Measurements from ENCODE around the gene LTBP2. TPM values are rescaled to one million over a fixed set of nuclear protein-coding genes. Genes with fewer than 3 reads are reported as not detected.

LTBP2 gene
- total RNA-seq, 1 donor from 2014 or later: 12.0 TPM

DNA sequence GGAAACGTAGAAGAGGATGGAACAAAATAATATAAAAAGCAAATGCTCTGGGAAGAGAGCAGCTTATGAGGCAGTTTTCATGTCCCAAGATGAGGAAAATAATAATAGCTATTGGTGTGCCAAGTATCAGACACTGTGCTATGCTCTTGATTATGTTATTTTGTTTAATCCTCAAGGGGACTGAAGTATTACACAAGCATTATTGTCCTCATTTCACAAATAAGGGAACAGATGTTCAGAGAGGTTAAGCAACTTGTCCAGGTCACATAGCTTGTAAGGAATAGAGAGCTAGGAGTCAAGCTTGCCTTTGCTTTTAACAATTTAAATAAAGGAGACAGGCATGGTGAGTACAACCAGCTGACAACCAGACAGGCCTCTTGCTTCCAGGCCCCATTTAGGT is 26.9 kb upstream of the LTBP2 start:
- Histone ChIP-seq H3K4me1 (ENCODE audit: control insufficient read depth in 3 of 3, insufficient read depth in 3 of 3, low read length in 3 of 3) (peaks cover 19 to 26% (median 21%) of the 10 kb centered on the region in 3 donors), H3K27me3 (ENCODE audit: control insufficient read depth in 3 of 3, insufficient read depth in 3 of 3, low read length in 3 of 3) (no peaks in the 10 kb centered on the region), H3K9ac (ENCODE audit: low read depth in 1 of 3, low read length in 3 of 3) (no peak overlapping the region), H3K4me3 (ENCODE audit: low read length in 3 of 3) (no peak overlapping the region), H3K36me3 (ENCODE audit: control insufficient read depth in 3 of 3, insufficient read depth in 3 of 3, low read length in 3 of 3) (no peaks in the 10 kb centered on the region), H3K27ac (ENCODE audit: low read depth, low read length) (no peak overlapping the region), H3K9me3 (ENCODE audit: control insufficient read depth in 3 of 3, low read length in 3 of 3) (no peaks in the 10 kb centered on the region)

DNA sequence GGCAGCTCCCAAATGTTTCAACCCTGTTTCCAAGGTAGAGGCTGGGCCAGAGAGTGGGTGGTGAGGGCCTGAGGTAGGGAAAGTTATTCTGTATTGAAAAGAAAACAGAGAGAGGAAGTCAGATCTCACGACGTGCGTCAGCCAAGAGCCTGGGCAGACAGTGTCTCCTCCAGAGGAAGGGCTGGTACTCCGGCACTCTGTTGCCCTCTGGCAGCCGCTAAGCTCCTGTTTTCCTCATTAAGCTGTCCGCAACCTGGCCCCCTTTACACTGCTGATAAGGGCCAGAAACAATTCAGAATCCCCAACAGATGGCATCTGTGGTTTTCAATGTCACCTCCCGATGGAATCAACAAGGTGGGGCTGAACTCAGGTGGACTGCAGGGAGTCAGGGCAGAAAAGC is 26.0 kb upstream of the LTBP2 start:
- Histone ChIP-seq H3K36me3 (ENCODE audit: control insufficient read depth in 3 of 3, insufficient read depth in 3 of 3, low read length in 3 of 3) (no peaks in the 10 kb centered on the region), H3K27ac (ENCODE audit: low read depth, low read length) (no peak overlapping the region), H3K4me1 (ENCODE audit: control insufficient read depth in 3 of 3, insufficient read depth in 3 of 3, low read length in 3 of 3) (peaks cover 19 to 26% (median 21%) of the 10 kb centered on the region in 3 donors), H3K4me3 (ENCODE audit: low read length in 3 of 3) (no peak overlapping the region), H3K9ac (ENCODE audit: low read depth in 1 of 3, low read length in 3 of 3) (no peak overlapping the region), H3K27me3 (ENCODE audit: control insufficient read depth in 3 of 3, insufficient read depth in 3 of 3, low read length in 3 of 3) (no peaks in the 10 kb centered on the region), H3K9me3 (ENCODE audit: control insufficient read depth in 3 of 3, low read length in 3 of 3) (no peaks in the 10 kb centered on the region)

DNA sequence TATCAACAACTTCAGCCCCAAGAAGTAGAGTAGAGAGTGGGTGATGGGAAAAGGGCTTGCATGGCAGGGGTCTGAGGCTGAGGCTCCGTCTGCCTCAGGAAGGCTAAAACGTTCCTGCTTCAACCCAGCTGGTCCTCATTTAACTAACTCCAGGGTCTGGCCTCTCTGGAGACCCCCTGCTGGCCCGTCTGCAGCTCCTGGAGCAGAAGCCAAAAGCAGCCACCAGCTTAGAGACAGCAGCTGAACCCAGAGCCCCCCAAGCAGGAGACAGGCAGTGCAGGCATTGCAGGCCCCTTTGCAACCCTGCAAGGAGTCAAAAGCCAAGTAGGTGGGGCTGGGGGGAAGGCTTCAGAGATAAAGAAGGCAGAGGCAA is 25.1 kb upstream of the LTBP2 start:
- no peak overlapping the region for H3K27ac ChIP-seq (ENCODE audit: low read depth, low read length)
- H3K9ac ChIP-seq (ENCODE audit: low read depth in 1 of 3, low read length in 3 of 3): no peak overlapping the region
- H3K4me3 ChIP-seq (ENCODE audit: low read length in 3 of 3): no peak overlapping the region
- no peaks in the 10 kb centered on the region for H3K9me3 ChIP-seq (ENCODE audit: control insufficient read depth in 3 of 3, low read length in 3 of 3)
- no peaks in the 10 kb centered on the region for H3K36me3 ChIP-seq (ENCODE audit: control insufficient read depth in 3 of 3, insufficient read depth in 3 of 3, low read length in 3 of 3)
- no peaks in the 10 kb centered on the region for H3K27me3 ChIP-seq (ENCODE audit: control insufficient read depth in 3 of 3, insufficient read depth in 3 of 3, low read length in 3 of 3)
- H3K4me1 ChIP-seq (ENCODE audit: control insufficient read depth in 3 of 3, insufficient read depth in 3 of 3, low read length in 3 of 3): peaks cover 15 to 25% (median 17%) of the 10 kb centered on the region in 3 donors

DNA sequence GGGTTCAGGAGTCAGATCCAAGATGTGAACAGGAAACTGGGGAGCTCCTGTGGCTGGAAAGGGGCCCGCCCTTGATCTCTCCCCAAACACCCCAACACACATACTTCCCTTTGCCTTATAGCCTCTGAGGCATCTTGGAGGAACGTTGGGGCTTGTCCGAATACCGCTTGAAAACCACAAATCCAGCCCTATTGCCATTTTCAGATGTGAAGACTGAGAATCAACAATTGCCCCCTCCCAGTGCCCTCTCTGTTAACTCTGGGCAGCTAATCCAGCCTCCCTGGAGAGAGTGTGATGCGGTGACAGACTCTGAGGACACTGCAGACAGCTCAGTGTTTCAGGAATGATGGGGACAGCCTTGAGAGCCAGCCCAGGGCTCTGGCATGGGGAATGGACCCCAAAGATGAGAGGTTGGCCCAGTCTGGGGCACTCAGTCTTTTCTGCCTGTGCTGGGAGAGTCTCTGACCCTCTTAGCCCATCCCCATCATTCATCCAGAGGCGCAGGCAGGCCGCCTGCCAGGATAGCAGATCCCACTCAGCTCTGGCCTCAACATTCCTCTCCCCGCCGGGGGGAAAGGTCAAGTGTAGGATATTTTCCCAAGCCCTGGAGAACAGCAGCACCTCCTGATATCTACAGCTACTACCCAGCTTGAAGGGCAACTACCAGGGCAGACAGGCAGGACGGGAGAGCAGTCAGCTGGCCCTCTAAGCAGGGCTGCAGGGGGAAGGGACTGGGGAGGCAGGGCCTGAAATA is 24.6 kb upstream of the LTBP2 start:
- H3K4me1 ChIP-seq (ENCODE audit: control insufficient read depth in 3 of 3, insufficient read depth in 3 of 3, low read length in 3 of 3): peaks cover 10 to 19% (median 12%) of the 10 kb centered on the region in 3 donors
- no peaks in the 10 kb centered on the region for H3K9me3 ChIP-seq (ENCODE audit: control insufficient read depth in 3 of 3, low read length in 3 of 3)
- no peak overlapping the region for H3K9ac ChIP-seq (ENCODE audit: low read depth in 1 of 3, low read length in 3 of 3)
- H3K4me3 ChIP-seq (ENCODE audit: low read length in 3 of 3): no peak overlapping the region
- no peaks in the 10 kb centered on the region for H3K36me3 ChIP-seq (ENCODE audit: control insufficient read depth in 3 of 3, insufficient read depth in 3 of 3, low read length in 3 of 3)
- no peaks in the 10 kb centered on the region for H3K27me3 ChIP-seq (ENCODE audit: control insufficient read depth in 3 of 3, insufficient read depth in 3 of 3, low read length in 3 of 3)
- no peak overlapping the region for H3K27ac ChIP-seq (ENCODE audit: low read depth, low read length)

DNA sequence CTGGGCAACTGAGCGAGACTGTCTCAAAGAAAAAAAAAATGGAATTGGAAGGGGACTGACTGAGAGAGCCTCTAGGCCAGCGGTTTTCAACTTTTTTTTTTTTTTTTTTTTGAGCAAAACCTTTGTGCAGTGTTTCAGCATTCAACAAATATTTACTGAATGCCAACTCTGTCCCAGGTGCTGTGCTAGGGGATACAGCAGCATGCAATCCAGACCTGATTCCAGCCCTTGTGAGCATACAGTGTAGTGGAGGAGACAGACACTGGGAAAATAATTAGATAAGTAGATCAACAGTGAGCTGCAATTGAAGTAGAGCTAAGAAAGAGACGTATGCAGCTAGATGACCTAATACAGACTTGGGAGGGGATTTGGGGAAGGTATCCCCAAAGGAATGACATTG is 23.8 kb upstream of the LTBP2 start:
- Histone ChIP-seq H3K27ac (ENCODE audit: low read depth, low read length) (no peak overlapping the region), H3K4me3 (ENCODE audit: low read length in 3 of 3) (no peak overlapping the region), H3K9me3 (ENCODE audit: control insufficient read depth in 3 of 3, low read length in 3 of 3) (no peaks in the 10 kb centered on the region), H3K27me3 (ENCODE audit: control insufficient read depth in 3 of 3, insufficient read depth in 3 of 3, low read length in 3 of 3) (no peaks in the 10 kb centered on the region), H3K9ac (ENCODE audit: low read depth in 1 of 3, low read length in 3 of 3) (no peak overlapping the region), H3K4me1 (ENCODE audit: control insufficient read depth in 3 of 3, insufficient read depth in 3 of 3, low read length in 3 of 3) (peaks cover 8 to 19% (median 12%) of the 10 kb centered on the region in 3 donors), H3K36me3 (ENCODE audit: control insufficient read depth in 3 of 3, insufficient read depth in 3 of 3, low read length in 3 of 3) (no peaks in the 10 kb centered on the region)

DNA sequence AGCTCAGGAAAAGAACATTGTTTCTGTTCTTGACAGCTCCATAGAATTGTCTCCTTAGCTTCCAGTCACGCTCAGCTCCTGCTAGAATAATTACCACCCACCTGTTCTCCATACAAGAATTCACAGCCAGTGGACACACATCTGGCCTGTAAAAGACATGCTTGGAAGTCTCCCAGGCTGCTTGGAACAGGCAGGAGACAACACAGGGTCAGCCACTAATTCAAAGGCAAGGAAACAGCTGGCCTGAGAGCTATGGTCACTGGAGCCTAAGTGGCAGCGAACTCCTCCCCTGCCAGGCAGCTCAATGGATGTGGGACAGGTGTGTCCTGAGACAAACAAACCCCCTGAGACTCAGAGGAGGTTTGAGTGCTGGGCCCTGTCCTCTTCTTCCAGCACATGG is 22.9 kb upstream of the LTBP2 start:
- Histone ChIP-seq H3K4me3 (ENCODE audit: low read length in 3 of 3) (no peak overlapping the region), H3K27ac (ENCODE audit: low read depth, low read length) (no peak overlapping the region), H3K27me3 (ENCODE audit: control insufficient read depth in 3 of 3, insufficient read depth in 3 of 3, low read length in 3 of 3) (no peaks in the 10 kb centered on the region), H3K9ac (ENCODE audit: low read depth in 1 of 3, low read length in 3 of 3) (no peak overlapping the region), H3K36me3 (ENCODE audit: control insufficient read depth in 3 of 3, insufficient read depth in 3 of 3, low read length in 3 of 3) (no peaks in the 10 kb centered on the region), H3K4me1 (ENCODE audit: control insufficient read depth in 3 of 3, insufficient read depth in 3 of 3, low read length in 3 of 3) (peaks cover 7 to 17% (median 10%) of the 10 kb centered on the region in 3 donors), H3K9me3 (ENCODE audit: control insufficient read depth in 3 of 3, low read length in 3 of 3) (no peaks in the 10 kb centered on the region)

DNA sequence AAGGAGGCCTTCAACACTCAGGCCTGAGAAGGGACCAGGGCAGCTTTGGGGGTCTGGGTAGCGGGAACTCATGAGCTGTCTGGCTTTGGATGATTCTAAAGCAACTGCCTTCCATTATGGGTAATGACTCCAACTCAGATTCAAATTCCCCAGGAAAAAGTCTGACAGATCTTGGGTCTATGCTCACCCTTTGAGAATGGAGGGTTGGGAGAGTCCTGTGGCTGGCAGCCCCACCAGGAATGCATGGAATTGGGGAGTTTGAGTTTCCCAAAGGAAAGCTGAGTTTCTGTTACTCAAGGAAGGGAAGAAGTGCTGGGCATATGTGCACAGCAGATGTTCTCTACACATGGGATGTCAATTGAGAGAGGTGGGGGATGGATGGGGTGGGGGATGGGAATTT is 22.4 kb upstream of the LTBP2 start:
- no peaks in the 10 kb centered on the region for H3K36me3 ChIP-seq (ENCODE audit: control insufficient read depth in 3 of 3, insufficient read depth in 3 of 3, low read length in 3 of 3)
- peaks cover 7 to 17% (median 10%) of the 10 kb centered on the region in 3 donors for H3K4me1 ChIP-seq (ENCODE audit: control insufficient read depth in 3 of 3, insufficient read depth in 3 of 3, low read length in 3 of 3)
- no peaks in the 10 kb centered on the region for H3K9me3 ChIP-seq (ENCODE audit: control insufficient read depth in 3 of 3, low read length in 3 of 3)
- no peak overlapping the region for H3K27ac ChIP-seq (ENCODE audit: low read depth, low read length)
- H3K9ac ChIP-seq (ENCODE audit: low read depth in 1 of 3, low read length in 3 of 3): no peak overlapping the region
- H3K27me3 ChIP-seq (ENCODE audit: control insufficient read depth in 3 of 3, insufficient read depth in 3 of 3, low read length in 3 of 3): no peaks in the 10 kb centered on the region
- H3K4me3 ChIP-seq (ENCODE audit: low read length in 3 of 3): no peak overlapping the region

DNA sequence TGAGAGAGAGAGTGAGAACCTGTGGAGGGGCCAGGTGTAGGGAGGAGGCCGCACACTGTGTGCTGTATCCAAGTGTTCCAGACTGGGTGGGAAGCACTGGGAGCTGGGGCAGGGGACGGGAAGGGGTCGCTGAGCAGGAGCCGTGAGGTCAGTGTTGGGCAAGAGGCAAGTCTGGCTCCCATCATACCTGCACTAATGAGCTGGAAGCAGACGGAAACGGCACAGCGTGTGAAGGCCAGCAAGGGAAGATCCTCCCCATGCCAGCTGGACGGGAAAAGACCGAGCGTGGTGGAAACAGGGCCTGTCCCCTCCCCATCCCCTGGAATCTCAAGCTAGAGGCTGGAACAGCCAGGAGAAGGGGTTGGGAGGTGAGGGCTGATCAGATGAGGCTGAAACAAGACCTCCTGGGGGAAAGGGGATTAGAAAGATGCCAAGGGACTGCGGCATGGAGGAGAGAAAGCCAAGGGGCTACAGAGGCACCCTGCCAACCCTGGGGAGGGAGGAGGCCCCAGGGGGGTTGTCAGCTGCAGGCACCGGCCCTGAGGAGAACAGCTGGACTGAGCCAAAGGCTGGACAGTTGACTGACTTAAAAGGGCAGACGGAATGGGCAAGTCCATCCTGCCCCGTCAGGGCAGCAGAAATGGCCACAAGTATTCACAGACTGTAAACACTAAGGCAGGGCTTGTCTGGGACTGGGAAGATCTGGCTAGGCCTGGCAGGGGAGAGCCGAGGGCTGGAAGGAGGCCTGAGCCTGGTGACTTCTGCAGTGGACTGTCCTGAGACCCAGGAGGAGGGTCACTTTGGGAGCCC is 19.0 kb upstream of the LTBP2 start:
- Histone ChIP-seq H3K36me3 (ENCODE audit: control insufficient read depth in 3 of 3, insufficient read depth in 3 of 3, low read length in 3 of 3) (no peaks in the 10 kb centered on the region), H3K4me3 (ENCODE audit: low read length in 3 of 3) (no peak overlapping the region), H3K27me3 (ENCODE audit: control insufficient read depth in 3 of 3, insufficient read depth in 3 of 3, low read length in 3 of 3) (no peaks in the 10 kb centered on the region), H3K9ac (ENCODE audit: low read depth in 1 of 3, low read length in 3 of 3) (peak overlapping the region in 1 of 3 donors; percentile 16), H3K4me1 (ENCODE audit: control insufficient read depth in 3 of 3, insufficient read depth in 3 of 3, low read length in 3 of 3) (peaks cover 6 to 7% (median 7%) of the 10 kb centered on the region in 3 donors), H3K27ac (ENCODE audit: low read depth, low read length) (no peak overlapping the region), H3K9me3 (ENCODE audit: control insufficient read depth in 3 of 3, low read length in 3 of 3) (no peaks in the 10 kb centered on the region)

DNA sequence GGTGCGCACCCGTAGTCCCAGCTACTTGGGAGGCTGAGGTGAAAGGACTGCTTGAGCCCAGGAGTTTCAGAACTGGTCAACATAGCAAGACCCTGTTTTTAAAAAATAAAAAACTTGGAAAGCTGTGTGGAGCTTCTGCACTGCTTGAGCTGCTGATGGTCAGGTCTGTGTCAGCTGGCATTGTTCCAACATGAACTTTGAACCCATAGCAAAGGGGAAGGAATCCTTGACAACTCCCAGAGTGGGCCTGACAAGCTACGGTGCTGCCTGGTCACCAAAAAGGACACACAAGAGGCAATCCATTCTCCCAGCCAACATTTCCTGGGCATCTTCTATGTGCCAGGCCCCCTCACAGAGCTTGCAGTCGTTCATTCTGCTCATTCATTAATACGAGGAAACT is 16.4 kb upstream of the LTBP2 start:
- Histone ChIP-seq H3K27ac (ENCODE audit: low read depth, low read length) (no peak overlapping the region), H3K9me3 (ENCODE audit: control insufficient read depth in 3 of 3, low read length in 3 of 3) (no peaks in the 10 kb centered on the region), H3K4me3 (ENCODE audit: low read length in 3 of 3) (no peak overlapping the region), H3K4me1 (ENCODE audit: control insufficient read depth in 3 of 3, insufficient read depth in 3 of 3, low read length in 3 of 3) (peaks cover 4 to 7% (median 6%) of the 10 kb centered on the region in 3 donors), H3K9ac (ENCODE audit: low read depth in 1 of 3, low read length in 3 of 3) (no peak overlapping the region), H3K27me3 (ENCODE audit: control insufficient read depth in 3 of 3, insufficient read depth in 3 of 3, low read length in 3 of 3) (peaks cover 0 to 2% (median 0%) of the 10 kb centered on the region in 3 donors), H3K36me3 (ENCODE audit: control insufficient read depth in 3 of 3, insufficient read depth in 3 of 3, low read length in 3 of 3) (no peaks in the 10 kb centered on the region)

DNA sequence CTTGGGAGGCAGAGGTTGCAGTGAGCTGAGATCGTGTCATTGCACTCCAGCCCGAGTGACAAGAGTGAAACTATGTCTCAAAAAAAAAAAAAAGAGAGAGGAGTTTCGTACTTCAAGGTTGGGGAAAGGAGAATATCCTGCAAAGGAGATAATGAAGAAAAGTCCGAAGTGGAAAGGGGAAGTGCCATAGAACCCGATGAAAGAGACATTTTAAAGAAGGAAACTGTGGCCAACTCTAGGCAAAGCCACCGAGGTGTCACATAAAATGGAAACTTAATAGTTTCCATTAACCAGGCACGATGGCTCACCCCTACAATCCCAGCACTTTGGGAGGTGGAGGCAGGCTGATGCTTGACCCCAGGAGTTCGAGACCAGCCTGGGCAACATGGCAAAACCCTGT is 15.0 kb upstream of the LTBP2 start:
- no peak overlapping the region for H3K9ac ChIP-seq (ENCODE audit: low read depth in 1 of 3, low read length in 3 of 3)
- no peaks in the 10 kb centered on the region for H3K9me3 ChIP-seq (ENCODE audit: control insufficient read depth in 3 of 3, low read length in 3 of 3)
- H3K27me3 ChIP-seq (ENCODE audit: control insufficient read depth in 3 of 3, insufficient read depth in 3 of 3, low read length in 3 of 3): peaks cover 0 to 2% (median 0%) of the 10 kb centered on the region in 3 donors
- H3K36me3 ChIP-seq (ENCODE audit: control insufficient read depth in 3 of 3, insufficient read depth in 3 of 3, low read length in 3 of 3): no peaks in the 10 kb centered on the region
- no peak overlapping the region for H3K27ac ChIP-seq (ENCODE audit: low read depth, low read length)
- peaks cover 4 to 7% (median 6%) of the 10 kb centered on the region in 3 donors for H3K4me1 ChIP-seq (ENCODE audit: control insufficient read depth in 3 of 3, insufficient read depth in 3 of 3, low read length in 3 of 3)
- no peak overlapping the region for H3K4me3 ChIP-seq (ENCODE audit: low read length in 3 of 3)
